HG02970 (cell line): ENCODE results near the gene CEACAM3.

Experiments
- ATAC-seq: cut with Tn5 transposase; IDR thresholded peaks from one replicate; pipeline ENCODE4 v1.9.1; 2021; ENCODE audit warnings: mild to moderate bottlenecking, moderate library complexity, moderate number of reproducible peaks; ENCODE audit not compliant: unreplicated experiment, low FRiP score

CEACAM3 gene

GRCh38 chr19:41792513-41793413 lies 3.6 kb upstream of the CEACAM3 start:
- no peak for ATAC-seq

- ATAC-seq, result no peak
These were observed 3.0 kb upstream of the CEACAM3 start for GRCh38 chr19:41793414-41793727.

DNA sequence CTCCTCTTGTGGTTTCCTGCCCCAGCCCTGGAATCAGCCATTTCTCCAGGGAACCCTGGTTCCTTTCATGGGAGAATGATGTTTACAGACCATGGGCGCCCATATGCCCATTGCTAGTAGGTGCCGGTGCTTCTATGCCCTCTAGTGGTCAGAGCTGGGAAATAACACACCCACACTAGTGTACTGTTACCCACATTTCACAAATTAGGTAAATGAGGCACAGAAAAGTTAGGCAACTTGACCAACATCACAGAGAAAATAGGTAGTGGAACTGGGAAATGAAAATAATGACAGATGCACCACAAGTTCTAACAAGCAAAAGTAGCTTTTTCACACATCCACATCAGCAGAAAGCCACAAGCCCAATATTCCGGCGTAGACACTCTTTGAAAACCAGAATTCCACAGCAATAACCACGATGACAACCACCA lies 1.3 kb upstream of the CEACAM3 start:
- ATAC-seq, result no peak

DNA sequence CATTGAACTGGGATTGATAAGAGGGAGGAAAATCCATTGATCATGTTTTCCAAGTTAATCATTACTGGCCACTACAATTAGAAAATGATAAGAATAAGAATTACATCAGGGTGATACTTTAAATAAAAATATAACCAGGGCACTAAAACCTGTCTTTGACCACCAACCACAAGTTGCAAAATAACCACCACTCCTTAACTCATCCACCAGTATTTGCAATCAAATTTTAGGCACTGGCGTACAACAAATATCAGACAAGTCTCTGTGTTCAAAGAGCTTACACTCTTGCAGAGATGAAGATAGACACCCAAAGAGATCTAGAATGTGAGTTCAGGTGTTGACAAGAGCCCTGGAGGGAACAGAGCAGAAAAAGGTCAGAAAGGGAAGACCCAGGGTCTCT lies 514 bp downstream of the CEACAM3 start:
- ATAC-seq, result no peak

GRCh38 chr19:41799444-41800000 lies 3.1 kb downstream of the CEACAM3 start:
- ATAC-seq, result no peak

GRCh38 chr19:41801031-41801430 lies 4.6 kb downstream of the CEACAM3 start:
- ATAC-seq, result no peak

DNA sequence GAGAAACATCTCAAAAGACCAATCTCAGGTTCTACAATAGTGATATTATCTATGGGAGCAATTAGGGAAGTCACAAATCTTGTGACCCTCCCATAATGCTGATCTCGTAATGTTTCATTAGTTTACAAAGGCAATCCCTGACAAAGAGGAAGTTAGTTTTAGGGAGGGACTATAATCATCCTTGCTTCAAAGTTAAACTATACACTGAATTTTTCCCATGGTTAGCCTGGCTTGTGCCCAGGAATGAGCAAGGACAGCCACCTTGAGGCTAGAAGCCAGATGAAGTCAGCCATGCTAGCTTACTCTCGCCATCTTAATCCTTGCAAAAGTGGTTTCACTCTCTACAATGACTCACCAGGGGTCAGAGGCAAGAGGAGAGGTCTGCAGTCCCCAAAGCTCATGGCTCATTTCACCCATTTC lies 5.4 kb downstream of the CEACAM3 start:
- no peak for ATAC-seq

- no peak for ATAC-seq
These were observed 6.4 kb downstream of the CEACAM3 start for GRCh38 chr19:41802770-41803169.

GRCh38 chr19:41804336-41804735 lies 7.9 kb downstream of the CEACAM3 start:
- ATAC-seq, result no peak

GRCh38 chr19:41807176-41807575 lies 10.8 kb downstream of the CEACAM3 start:
- no peak for ATAC-seq

DNA sequence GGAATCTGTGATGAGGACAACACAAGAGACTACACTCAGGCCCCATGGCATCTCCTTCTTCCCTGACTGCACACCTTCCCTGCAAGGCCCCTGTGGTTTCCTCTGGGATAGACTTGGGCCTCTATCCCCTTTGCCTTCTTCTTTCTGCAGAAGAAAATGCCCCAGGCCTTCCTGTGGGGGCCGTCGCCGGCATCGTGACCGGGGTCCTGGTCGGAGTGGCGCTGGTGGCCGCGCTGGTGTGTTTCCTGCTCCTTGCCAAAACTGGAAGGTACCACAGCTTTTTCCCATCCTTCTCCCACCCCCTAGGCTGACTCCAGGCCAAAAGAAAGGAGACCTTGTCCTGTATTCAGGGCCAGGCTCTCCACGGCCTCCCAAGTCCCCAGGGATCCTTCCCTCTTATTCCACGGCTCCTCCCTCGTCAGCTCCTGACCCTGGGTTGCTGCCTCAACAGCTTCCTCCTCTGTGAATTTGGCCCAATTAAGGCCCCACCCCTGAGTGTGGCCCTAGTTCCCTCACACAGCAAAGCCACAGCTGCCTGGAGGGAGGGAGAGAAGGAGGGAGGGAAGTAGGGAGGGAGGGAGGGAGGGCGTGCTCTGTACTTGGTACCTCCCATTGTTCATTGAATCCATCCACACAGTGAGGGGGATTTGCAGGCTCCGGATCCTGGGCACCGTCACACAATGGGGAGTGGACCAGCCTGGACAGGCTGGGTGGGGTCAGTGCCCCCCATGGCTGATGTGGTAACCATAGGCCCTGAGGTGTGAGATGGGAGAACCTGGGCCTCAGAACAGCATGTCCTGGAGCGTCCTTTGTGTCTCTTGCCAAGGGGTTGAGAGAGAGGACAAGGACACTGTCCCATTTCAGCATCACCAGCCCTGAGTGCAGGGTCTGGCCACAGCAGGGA lies 12.5 kb downstream of the CEACAM3 start:
- ATAC-seq, result no peak

- ATAC-seq, result no peak
These were observed 13.9 kb downstream of the CEACAM3 start for GRCh38 chr19:41810301-41810700.

DNA sequence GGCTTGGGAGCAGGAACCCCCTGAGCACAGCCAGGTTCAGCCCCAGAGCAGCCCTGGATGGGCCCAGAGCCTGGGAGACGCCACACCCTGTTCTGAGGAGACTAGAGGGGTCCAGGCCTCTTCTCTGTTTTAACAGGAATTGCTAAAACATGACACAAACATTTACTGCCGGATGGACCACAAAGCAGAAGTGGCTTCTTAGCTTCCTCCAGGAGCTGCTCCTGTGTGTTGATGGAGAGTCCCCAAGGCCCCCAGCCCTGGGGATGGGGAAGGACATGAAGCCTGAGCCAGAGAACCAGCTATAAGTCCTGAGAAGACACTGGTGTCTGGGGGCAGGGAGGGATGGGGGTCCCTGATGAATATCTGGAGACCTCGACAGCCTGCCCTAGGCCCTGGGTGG lies 14.6 kb downstream of the CEACAM3 start:
- ATAC-seq, result no peak

DNA sequence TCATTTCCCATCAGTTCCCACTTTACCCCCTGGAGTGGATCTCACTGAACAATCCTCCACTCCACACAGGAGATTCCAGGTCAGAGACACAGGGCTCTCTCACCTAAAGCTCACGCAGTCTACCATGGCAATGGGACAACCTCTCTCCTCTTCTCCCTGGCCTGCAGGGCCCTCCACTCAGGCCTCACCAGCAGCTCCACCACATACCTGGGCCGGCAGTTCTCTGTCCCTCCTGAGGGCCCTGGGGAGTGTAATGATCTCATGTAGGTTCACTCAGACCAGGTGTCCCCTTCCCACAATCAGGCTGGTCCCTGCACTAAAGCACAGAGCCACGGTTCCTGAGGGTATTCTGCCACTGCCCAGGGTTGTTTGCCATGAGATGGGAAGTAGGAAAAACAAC lies 15.6 kb downstream of the CEACAM3 start:
- ATAC-seq, result no peak

GRCh38 chr19:41813911-41814310 lies 17.5 kb downstream of the CEACAM3 start:
- ATAC-seq, result no peak

GRCh38 chr19:41815301-41815700 lies 18.9 kb downstream of the CEACAM3 start:
- no peak for ATAC-seq

- ATAC-seq, result no peak
These were observed 20.4 kb downstream of the CEACAM3 start for GRCh38 chr19:41816761-41817160.

- ATAC-seq, result no peak
These were observed 24.8 kb downstream of the CEACAM3 start for GRCh38 chr19:41821003-41821735.

- no peak for ATAC-seq
These were observed 41.8 kb downstream of the CEACAM3 start for GRCh38 chr19:41837981-41838708.

DNA sequence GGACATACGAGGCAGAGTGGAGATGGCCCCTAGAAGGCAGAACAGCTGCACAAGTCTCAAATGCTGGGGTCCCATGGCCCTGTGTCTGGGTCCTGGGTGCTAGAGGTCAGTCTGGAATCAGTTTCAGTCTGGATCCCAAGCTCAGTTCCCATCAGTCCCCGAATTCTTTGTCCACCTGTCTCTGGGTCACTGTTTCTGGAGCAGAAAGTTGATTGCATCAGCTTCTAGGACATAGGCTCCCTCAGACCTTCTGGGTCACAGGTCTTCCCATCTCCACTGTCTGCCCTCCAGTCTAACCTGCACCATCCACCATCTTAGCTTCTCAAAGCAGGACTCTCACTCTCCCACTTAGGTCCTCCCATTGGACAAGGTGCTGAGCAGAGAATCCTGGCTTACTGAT lies 42.8 kb downstream of the CEACAM3 start:
- no peak for ATAC-seq
